Fibroblast of lung (primary cell): ENCODE results near the gene HLA-DRB1.

Experiments used
- EZH2 ChIP-seq: IDR thresholded peaks from 2 replicates; pipeline ENCODE4 v1.5.1; 2012; ENCODE audit warnings: low read length, control low read depth, mild to moderate bottlenecking; ENCODE audit errors: missing control alignments
- TF ChIP-seq, protein P1 (sequence below), 2 donors: IDR thresholded peaks in 1 of 2; conservative IDR thresholded peaks in 1 of 2; 1 replicate in 1 of 2; 2 replicates in 1 of 2; pipeline ENCODE4 v1.5.1; 2011 to 2012; ENCODE audit warnings: low read length in 2 of 2, control low read depth in 1 of 2, inconsistent platforms in 1 of 2, low read depth in 1 of 2, mild to moderate bottlenecking in 1 of 2

DNA sequence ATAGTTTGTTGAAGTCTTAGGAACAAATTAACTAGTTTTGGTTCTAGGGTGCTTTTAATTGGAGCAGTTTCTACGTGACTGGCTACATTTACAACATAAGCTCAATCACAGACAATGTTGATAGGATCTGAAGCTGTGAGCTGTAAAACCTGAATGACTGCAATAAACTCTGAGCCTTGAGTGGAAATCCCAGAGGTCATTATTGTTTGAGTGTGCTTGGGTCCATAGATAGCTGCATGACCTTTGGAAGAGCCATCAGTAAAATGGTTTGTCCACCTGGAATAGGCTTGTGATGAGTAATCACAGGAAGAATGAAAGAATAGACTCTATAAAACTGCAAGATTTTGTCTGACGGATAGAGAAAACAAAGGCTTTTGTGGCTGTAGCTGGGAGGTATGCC lies 26.7 kb downstream of the HLA-DRB1 start:
- TF ChIP-seq, protein P1, sequence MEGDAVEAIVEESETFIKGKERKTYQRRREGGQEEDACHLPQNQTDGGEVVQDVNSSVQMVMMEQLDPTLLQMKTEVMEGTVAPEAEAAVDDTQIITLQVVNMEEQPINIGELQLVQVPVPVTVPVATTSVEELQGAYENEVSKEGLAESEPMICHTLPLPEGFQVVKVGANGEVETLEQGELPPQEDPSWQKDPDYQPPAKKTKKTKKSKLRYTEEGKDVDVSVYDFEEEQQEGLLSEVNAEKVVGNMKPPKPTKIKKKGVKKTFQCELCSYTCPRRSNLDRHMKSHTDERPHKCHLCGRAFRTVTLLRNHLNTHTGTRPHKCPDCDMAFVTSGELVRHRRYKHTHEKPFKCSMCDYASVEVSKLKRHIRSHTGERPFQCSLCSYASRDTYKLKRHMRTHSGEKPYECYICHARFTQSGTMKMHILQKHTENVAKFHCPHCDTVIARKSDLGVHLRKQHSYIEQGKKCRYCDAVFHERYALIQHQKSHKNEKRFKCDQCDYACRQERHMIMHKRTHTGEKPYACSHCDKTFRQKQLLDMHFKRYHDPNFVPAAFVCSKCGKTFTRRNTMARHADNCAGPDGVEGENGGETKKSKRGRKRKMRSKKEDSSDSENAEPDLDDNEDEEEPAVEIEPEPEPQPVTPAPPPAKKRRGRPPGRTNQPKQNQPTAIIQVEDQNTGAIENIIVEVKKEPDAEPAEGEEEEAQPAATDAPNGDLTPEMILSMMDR (conservative IDR thresholded peaks at IDR 0.05 in 1 of 2, IDR thresholded peaks at IDR 0.05 in 1 of 2; ENCODE audit: low read depth in 1 of 2, low read length in 2 of 2) = no peak
- TF ChIP-seq EZH2 = no peak
